Measurements from ENCODE around the gene ST6GALNAC1. TPM values are rescaled to one million over a fixed set of nuclear protein-coding genes. Genes with fewer than 3 reads are reported as not detected.

Gene ST6GALNAC1
- total and polyA plus RNA-seq, 2 of the 13 experiments (the other 11 are each of a cell fraction or from before 2014, with no cell fraction given) = not detected

DNA sequence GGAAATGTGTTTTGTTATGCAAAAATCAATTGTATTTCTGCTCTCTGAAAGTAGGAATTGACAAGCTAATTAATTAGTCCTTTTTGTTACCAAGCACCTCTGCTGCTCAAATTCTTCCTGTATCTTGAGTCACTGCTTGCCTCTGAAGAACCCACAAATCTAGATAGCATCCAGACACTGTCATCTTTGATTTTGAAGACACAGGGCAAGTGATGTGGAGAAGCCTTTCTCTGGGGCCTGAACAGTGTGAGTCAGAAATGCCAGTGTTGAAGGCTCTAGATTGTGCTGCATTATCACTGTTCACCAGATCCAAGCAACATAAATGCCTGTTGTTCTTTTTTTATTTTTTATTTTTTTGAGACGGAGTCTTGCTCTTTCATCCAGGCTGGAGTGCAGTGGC, 10.9 kb upstream of the ST6GALNAC1 start:
- POLR2A ChIA-PET = no interaction called here
- TF ChIP-seq ARID2 (CRISPR knock-in tag; IDR thresholded peaks at IDR 0.05; ENCODE audit: borderline replicate concordance) (no peak), ZNF605 (CRISPR knock-in tag; IDR thresholded peaks at IDR 0.05) (no peak), HNF4A (CRISPR knock-in tag; IDR thresholded peaks at IDR 0.05) (no peak), XRCC5 (optimal IDR thresholded peaks at IDR 0.05; ENCODE audit: low read length) (no peak), HOXA9 (CRISPR knock-in tag; IDR thresholded peaks at IDR 0.05; ENCODE audit: borderline replicate concordance) (no peak), ETV6 (CRISPR knock-in tag; conservative IDR thresholded peaks at IDR 0.05) (no peak), ZMYM4 (CRISPR knock-in tag; IDR thresholded peaks at IDR 0.05) (no peak), ZNF446 (CRISPR knock-in tag; IDR thresholded peaks at IDR 0.05) (no peak), PHF5A (CRISPR knock-in tag; IDR thresholded peaks at IDR 0.05; ENCODE audit: low read depth, unreplicated experiment) (no peak), U2AF2 (IDR thresholded peaks at IDR 0.05; ENCODE audit: low read depth, low read length) (no peak), RXRA (CRISPR knock-in tag; IDR thresholded peaks at IDR 0.05) (no peak), HOXD1 (CRISPR knock-in tag; IDR thresholded peaks at IDR 0.05) (no peak)
- TF ChIP-seq, protein P1, sequence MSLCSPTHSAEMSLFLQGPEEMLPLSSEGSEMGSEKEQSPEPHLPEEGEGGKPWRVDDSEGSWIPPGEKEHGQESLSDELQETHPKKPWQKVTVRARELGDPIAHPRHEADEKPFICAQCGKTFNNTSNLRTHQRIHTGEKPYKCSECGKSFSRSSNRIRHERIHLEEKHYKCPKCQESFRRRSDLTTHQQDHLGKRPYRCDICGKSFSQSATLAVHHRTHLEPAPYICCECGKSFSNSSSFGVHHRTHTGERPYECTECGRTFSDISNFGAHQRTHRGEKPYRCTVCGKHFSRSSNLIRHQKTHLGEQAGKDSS (CRISPR knock-in tag; IDR thresholded peaks at IDR 0.05; ENCODE audit: borderline replicate concordance, low read depth) = no peak
- TF ChIP-seq, protein P2, sequence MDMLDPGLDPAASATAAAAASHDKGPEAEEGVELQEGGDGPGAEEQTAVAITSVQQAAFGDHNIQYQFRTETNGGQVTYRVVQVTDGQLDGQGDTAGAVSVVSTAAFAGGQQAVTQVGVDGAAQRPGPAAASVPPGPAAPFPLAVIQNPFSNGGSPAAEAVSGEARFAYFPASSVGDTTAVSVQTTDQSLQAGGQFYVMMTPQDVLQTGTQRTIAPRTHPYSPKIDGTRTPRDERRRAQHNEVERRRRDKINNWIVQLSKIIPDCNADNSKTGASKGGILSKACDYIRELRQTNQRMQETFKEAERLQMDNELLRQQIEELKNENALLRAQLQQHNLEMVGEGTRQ (IDR thresholded peaks at IDR 0.05; ENCODE audit: low read depth, low read length) = no peak
- TF ChIP-seq, protein P2 (CRISPR knock-in tag; IDR thresholded peaks at IDR 0.05; ENCODE audit: borderline replicate concordance) = no peak
- TF ChIP-seq, protein P3, sequence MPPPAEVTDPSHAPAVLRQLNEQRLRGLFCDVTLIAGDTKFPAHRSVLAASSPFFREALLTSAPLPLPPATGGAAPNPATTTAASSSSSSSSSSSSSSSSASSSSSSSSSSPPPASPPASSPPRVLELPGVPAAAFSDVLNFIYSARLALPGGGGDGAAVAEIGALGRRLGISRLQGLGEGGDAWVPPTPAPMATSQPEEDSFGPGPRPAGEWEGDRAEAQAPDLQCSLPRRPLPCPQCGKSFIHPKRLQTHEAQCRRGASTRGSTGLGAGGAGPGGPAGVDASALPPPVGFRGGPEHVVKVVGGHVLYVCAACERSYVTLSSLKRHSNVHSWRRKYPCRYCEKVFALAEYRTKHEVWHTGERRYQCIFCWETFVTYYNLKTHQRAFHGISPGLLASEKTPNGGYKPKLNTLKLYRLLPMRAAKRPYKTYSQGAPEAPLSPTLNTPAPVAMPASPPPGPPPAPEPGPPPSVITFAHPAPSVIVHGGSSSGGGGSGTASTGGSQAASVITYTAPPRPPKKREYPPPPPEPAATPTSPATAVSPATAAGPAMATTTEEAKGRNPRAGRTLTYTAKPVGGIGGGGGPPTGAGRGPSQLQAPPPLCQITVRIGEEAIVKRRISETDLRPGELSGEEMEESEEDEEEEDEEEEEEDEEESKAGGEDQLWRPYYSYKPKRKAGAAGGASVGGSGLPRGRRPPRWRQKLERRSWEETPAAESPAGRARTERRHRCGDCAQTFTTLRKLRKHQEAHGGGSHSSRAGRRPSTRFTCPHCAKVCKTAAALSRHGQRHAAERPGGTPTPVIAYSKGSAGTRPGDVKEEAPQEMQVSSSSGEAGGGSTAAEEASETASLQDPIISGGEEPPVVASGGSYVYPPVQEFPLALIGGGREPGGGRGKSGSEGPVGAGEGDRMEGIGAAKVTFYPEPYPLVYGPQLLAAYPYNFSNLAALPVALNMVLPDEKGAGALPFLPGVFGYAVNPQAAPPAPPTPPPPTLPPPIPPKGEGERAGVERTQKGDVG (CRISPR knock-in tag; IDR thresholded peaks at IDR 0.05; ENCODE audit: borderline replicate concordance) = no peak
- FAIRE-seq (no peak), ATAC-seq (no peak), DNase-seq (ENCODE audit: low spot score) (no peak)
- Histone ChIP-seq H4K20me1 (ENCODE audit: insufficient read depth, low read length) (no peaks in the 10 kb centered on the region), H3K27me3 (ENCODE audit: control insufficient read depth in 1 of 2, insufficient read depth in 2 of 2, low read length in 2 of 2) (no peaks in the 10 kb centered on the region), H3K4me2 (ENCODE audit: low read depth, low read length) (no peak overlapping the region), H3K4me1 (ENCODE audit: insufficient read depth, low read length) (peaks cover 37% of the 10 kb centered on the region), H3K79me2 (ENCODE audit: insufficient read depth, low read length) (no peaks in the 10 kb centered on the region), H3K9me3 (ENCODE audit: low read length) (no peaks in the 10 kb centered on the region), H2AFZ (ENCODE audit: low read length) (no peak overlapping the region), H3K9ac (ENCODE audit: insufficient read depth, low read depth, low read length) (no peak overlapping the region), H3K36me3 (replicated peaks in 1 of 2; ENCODE audit: control insufficient read depth in 1 of 2, insufficient read depth in 2 of 2, low read length in 2 of 2) (no peaks in the 10 kb centered on the region), H3K4me3 (replicated peaks in 1 of 3; ENCODE audit: insufficient read depth in 1 of 3, low read depth in 2 of 3, low read length in 3 of 3) (no peak overlapping the region), H3K27ac (ENCODE audit: extremely low read length, insufficient read depth, low read length) (no peak overlapping the region)
- intact Hi-C loops (cut with micrococcal nuclease; ENCODE audit: unreplicated experiment) (no loop called here), in situ Hi-C loops (cut with HindIII; ENCODE audit: extremely low pct_ligation_motif_present, low pct_unique_long_range_greater_than_20kb) (no loop called here)
- BruUV-seq (replicated peaks) = no TSS peak
- CTCF ChIA-PET (ENCODE audit: low intra/inter-chr PET ratio, low total read pairs) = no interaction called here
- WGBS (ENCODE audit: low lambda C conversion rate) = 86% methylated on average over 1 of the region's 1 CpG

Data from HepG2 (cell line).